H1 (cell line): ENCODE results near the gene ZNF423. TPM values are rescaled to one million over a fixed set of nuclear protein-coding genes. Genes with fewer than 3 reads are reported as not detected.

Source experiments
- CTCF ChIA-PET: fragments of 300-600 bp; sonication (Branson Sonifier 250); formaldehyde crosslinking; loops from one replicate; lab custom pipeline; 2021; ENCODE audit not compliant: partially characterized antibody; lab: Charles Lee
- POLR2A ChIA-PET: fragments of 300-600 bp; sonication (Branson Sonifier 250); formaldehyde crosslinking; loops from one replicate; lab custom pipeline; 2021; ENCODE audit warnings: inconsistent platforms; ENCODE audit not compliant: partially characterized antibody; lab: Charles Lee
- DNase-seq, 2 experiments: peaks; one replicate each; pipeline versions ENCODE4 v3.0.0 to v3.0.0-alpha.2; 2010 to 2022; ENCODE audit warnings: low spot score in 2 of 2, low read depth in 1 of 2, mixed read lengths in 1 of 2
- FAIRE-seq: peaks from 2 replicates; lab custom pipeline; 2011; peaks lifted over from hg19 to GRCh38; lab: Jason Lieb, UNC
- H2AFZ ChIP-seq: 2 replicates; pipeline ENCODE4 v1.8.1; 2012; ENCODE audit warnings: low read length, inconsistent platforms
- H2AK5ac ChIP-seq: 2 replicates; pipeline ENCODE4 v1.6.1; 2013; ENCODE audit warnings: low read depth, low read length
- H2BK120ac ChIP-seq: replicated peaks from 2 replicates; pipeline ENCODE3; 2013; ENCODE audit warnings: low read depth, low read length, inconsistent platforms
- H2BK12ac ChIP-seq: 2 replicates; pipeline ENCODE4 v1.6.1; 2013; ENCODE audit warnings: low read depth, low read length
- H2BK15ac ChIP-seq: 2 replicates; pipeline ENCODE4 v1.6.1; 2013; ENCODE audit warnings: low read length
- H2BK20ac ChIP-seq: 2 replicates; pipeline ENCODE4 v1.6.1; 2013; ENCODE audit warnings: low read length
- H2BK5ac ChIP-seq: 2 replicates; pipeline ENCODE4 v1.6.1; 2013; ENCODE audit warnings: low read depth, low read length
- H3K14ac ChIP-seq: 2 replicates; pipeline ENCODE4 v1.6.1; 2013; ENCODE audit warnings: inconsistent platforms; ENCODE audit not compliant: insufficient read length
- H3K18ac ChIP-seq: 2 replicates; pipeline ENCODE4 v1.6.1; 2013; ENCODE audit warnings: low read length; ENCODE audit errors: extremely low read depth
- H3K23ac ChIP-seq: 2 replicates; pipeline ENCODE4 v1.6.1; 2013; ENCODE audit warnings: inconsistent platforms; ENCODE audit not compliant: insufficient read length
- H3K23me2 ChIP-seq: 2 replicates; pipeline ENCODE4 v1.6.1; 2013; ENCODE audit warnings: low read depth, low read length
- H3K27ac ChIP-seq: 2 replicates; pipeline ENCODE4 v1.6.1; 2011; ENCODE audit warnings: low read depth, low read length, inconsistent platforms
- H3K27me3 ChIP-seq, 4 experiments: replicated peaks in 1 of 4; 1 replicate in 1 of 4; 2 replicates in 3 of 4; pipeline versions ENCODE4 v1.6.1 to v1.8.1; 2011 to 2013; ENCODE audit warnings: low read length in 3 of 4, mild to moderate bottlenecking in 3 of 4, inconsistent platforms in 2 of 4, mixed read lengths in 2 of 4, moderate library complexity in 1 of 4; ENCODE audit not compliant: control insufficient read depth in 3 of 4, insufficient read depth in 3 of 4; ENCODE audit errors: extremely low read depth in 1 of 4
- H3K36me3 ChIP-seq, 4 experiments: 2 replicates each; pipeline versions ENCODE4 v1.6.1 to v1.8.1; 2011 to 2013; ENCODE audit warnings: mild to moderate bottlenecking in 4 of 4, low read length in 3 of 4, moderate library complexity in 2 of 4, control low read depth in 1 of 4, inconsistent platforms in 1 of 4; ENCODE audit not compliant: insufficient read depth in 4 of 4, control insufficient read depth in 2 of 4
- H3K4ac ChIP-seq: replicated peaks from 2 replicates; pipeline ENCODE3; 2013; ENCODE audit warnings: low read length, low read depth, mixed read lengths, inconsistent platforms; ENCODE audit not compliant: insufficient read length
- H3K4me1 ChIP-seq, 4 experiments: replicated peaks in 1 of 4; 1 replicate in 1 of 4; 2 replicates in 3 of 4; pipeline versions ENCODE4 v1.6.1 to v1.8.1; 2011 to 2013; ENCODE audit warnings: low read length in 3 of 4, inconsistent platforms in 2 of 4, mixed read lengths in 1 of 4; ENCODE audit not compliant: insufficient read depth in 4 of 4, control insufficient read depth in 3 of 4
- H3K4me2 ChIP-seq, 2 experiments: 2 replicates each; pipeline versions ENCODE4 v1.6.1 to v1.8.1; 2011 to 2013; ENCODE audit warnings: low read depth in 2 of 2, low read length in 2 of 2, control low read depth in 1 of 2, inconsistent platforms in 1 of 2, mild to moderate bottlenecking in 1 of 2; ENCODE audit not compliant: insufficient read depth in 1 of 2
- H3K4me3 ChIP-seq, 4 experiments: fragments of 200-600, 300-600 bp in 1 of 4; sonication (generic), shearing (Covaris generic), sonication (Bioruptor Twin) in 1 of 4; 2 replicates each; pipeline versions ENCODE4 v1.5.1 to v1.8.1; 2011 to 2016; ENCODE audit warnings: low read length in 4 of 4, low read depth in 3 of 4, control low read depth in 2 of 4, inconsistent platforms in 2 of 4, mild to moderate bottlenecking in 2 of 4, mixed read lengths in 1 of 4, moderate library complexity in 1 of 4; ENCODE audit not compliant: insufficient read depth in 2 of 4; ENCODE audit errors: extremely low read depth in 1 of 4
- H3K56ac ChIP-seq: replicated peaks from 2 replicates; pipeline ENCODE3; 2013; ENCODE audit warnings: low read depth, mild to moderate bottlenecking, mixed read lengths, low read length, inconsistent platforms; ENCODE audit not compliant: insufficient read length
- H3K79me1 ChIP-seq: 2 replicates; pipeline ENCODE4 v1.6.1; 2013; ENCODE audit warnings: low read depth, low read length, control low read depth
- H3K79me2 ChIP-seq, 2 experiments: 2 replicates each; pipeline versions ENCODE4 v1.6.1 to v1.8.1; 2012 to 2013; ENCODE audit warnings: low read length in 2 of 2, mild to moderate bottlenecking in 2 of 2, inconsistent platforms in 1 of 2; ENCODE audit not compliant: insufficient read depth in 2 of 2, control insufficient read depth in 1 of 2
- H3K9ac ChIP-seq, 4 experiments: replicated peaks in 1 of 4; 1 replicate in 1 of 4; 2 replicates in 3 of 4; pipeline versions ENCODE4 v1.6.1 to v1.8.1; 2011 to 2013; ENCODE audit warnings: low read depth in 3 of 4, low read length in 3 of 4, control low read depth in 2 of 4, mild to moderate bottlenecking in 2 of 4, moderate library complexity in 2 of 4, inconsistent platforms in 1 of 4; ENCODE audit errors: extremely low read depth in 1 of 4
- H3K9me3 ChIP-seq, 2 experiments: 2 replicates each; pipeline versions ENCODE4 v1.6.1 to v1.8.1; 2012 to 2013; ENCODE audit warnings: mild to moderate bottlenecking in 2 of 2, moderate library complexity in 2 of 2, control low read depth in 1 of 2, inconsistent platforms in 1 of 2, low read depth in 1 of 2, low read length in 1 of 2, mixed read lengths in 1 of 2; ENCODE audit not compliant: insufficient read depth in 2 of 2
- H4K20me1 ChIP-seq, 2 experiments: replicated peaks in 1 of 2; 2 replicates each; pipeline versions ENCODE3 to v1.8.1; 2011 to 2013; ENCODE audit warnings: inconsistent platforms in 2 of 2, low read length in 2 of 2, mild to moderate bottlenecking in 1 of 2; ENCODE audit not compliant: insufficient read depth in 2 of 2, control insufficient read depth in 1 of 2
- H4K5ac ChIP-seq: 2 replicates; pipeline ENCODE4 v1.6.1; 2013; ENCODE audit warnings: low read length, low read depth, mixed read lengths, inconsistent platforms; ENCODE audit not compliant: insufficient read length
- H4K8ac ChIP-seq: 2 replicates; pipeline ENCODE4 v1.8.0; 2013; ENCODE audit warnings: mild to moderate bottlenecking, moderate library complexity, low read length, inconsistent platforms; ENCODE audit not compliant: insufficient read depth; ENCODE audit errors: extremely low read depth
- H4K91ac ChIP-seq: replicated peaks from 2 replicates; pipeline ENCODE3; 2013; ENCODE audit warnings: low read length, mixed read lengths, inconsistent platforms; ENCODE audit not compliant: insufficient read length
- FOSL1 ChIP-seq: IDR thresholded peaks from 2 replicates; pipeline ENCODE4 v1.6.1; 2011; ENCODE audit warnings: mild to moderate bottlenecking, low read depth, low read length, moderate library complexity; ENCODE audit not compliant: insufficient read depth
- HDAC6 ChIP-seq: IDR thresholded peaks from one replicate; pipeline ENCODE4 v1.7.1; 2012; ENCODE audit warnings: low read depth, mild to moderate bottlenecking, inconsistent platforms, low read length, moderate library complexity
- RBBP5 ChIP-seq: IDR thresholded peaks from 2 replicates; pipeline ENCODE4 v1.7.1; 2012; ENCODE audit warnings: low read depth, mild to moderate bottlenecking, inconsistent platforms, low read length, moderate library complexity, borderline replicate concordance
- TAF7 ChIP-seq: optimal IDR thresholded peaks from 2 replicates; pipeline ENCODE3; 2011; ENCODE audit warnings: low read depth, mild to moderate bottlenecking, inconsistent platforms, low read length, moderate library complexity, borderline replicate concordance
- YY1 ChIP-seq: IDR thresholded peaks from 2 replicates; pipeline ENCODE4 v1.6.1; 2011; ENCODE audit warnings: low read depth, mild to moderate bottlenecking, low read length
- WGBS, 2 experiments: shearing (Covaris generic) in 1 of 2; methylation state at CpG; one replicate each; pipeline versions ENCODE4 v1.1.6 to v1.1.7; 2013 to 2015; ENCODE audit warnings: low lambda C conversion rate in 2 of 2, mixed read lengths in 2 of 2, inconsistent platforms in 1 of 2, low coverage in 1 of 2, missing lambda C conversion rate in 1 of 2; ENCODE audit not compliant: insufficient replicate concordance in 2 of 2, insufficient coverage in 1 of 2, insufficient read length in 1 of 2; ENCODE audit errors: extremely low coverage in 1 of 2, missing lambda C conversion rate in 1 of 2; 5-methylcytosine and 5-hydroxymethylcytosine counted together
- polyA plus RNA-seq, 7 experiments: library from polyadenylated mRNA; depleted of rRNA in 3 of 7; stranded (reverse) in 5 of 7; unstranded in 2 of 7; fragments of >200 nt in 5 of 7; fragments of 200-250 nt in 2 of 7; gene quantifications; 1 replicate in 5 of 7; 2 replicates in 1 of 7; 4 replicates in 1 of 7; pipeline versions ENCODE4 v1.2.1 to v1.2.3, GENCODE V29; 2011 to 2013; ENCODE audit warnings: missing spikeins in 2 of 7, mixed read lengths in 2 of 7
- total RNA-seq: library from RNA; stranded (reverse); fragmentation: NEBNext Ultra II Directional; extraction: Animal tissue kit (Norgen Biotek cat#: 25700); gene quantifications from 2 replicates; pipeline ENCODE4 v1.2.1, GENCODE V29; 2021
- TF ChIP-seq, protein P1 (sequence below), 3 experiments: IDR thresholded peaks; 1 replicate in 2 of 3; 2 replicates in 1 of 3; pipeline versions ENCODE4 v1.5.1 to v1.6.1; 2011; ENCODE audit warnings: low read length in 3 of 3, mild to moderate bottlenecking in 3 of 3, inconsistent platforms in 2 of 3, low read depth in 1 of 3, moderate library complexity in 1 of 3; ENCODE audit not compliant: insufficient read depth in 1 of 3; ENCODE audit errors: control extremely low read depth in 1 of 3

The ZNF423 gene
- total and polyA plus RNA-seq, 2 of the 8 experiments (the other 6 are each of a cell fraction or from before 2014, with no cell fraction given): 38.2 to 52.3 TPM

DNA sequence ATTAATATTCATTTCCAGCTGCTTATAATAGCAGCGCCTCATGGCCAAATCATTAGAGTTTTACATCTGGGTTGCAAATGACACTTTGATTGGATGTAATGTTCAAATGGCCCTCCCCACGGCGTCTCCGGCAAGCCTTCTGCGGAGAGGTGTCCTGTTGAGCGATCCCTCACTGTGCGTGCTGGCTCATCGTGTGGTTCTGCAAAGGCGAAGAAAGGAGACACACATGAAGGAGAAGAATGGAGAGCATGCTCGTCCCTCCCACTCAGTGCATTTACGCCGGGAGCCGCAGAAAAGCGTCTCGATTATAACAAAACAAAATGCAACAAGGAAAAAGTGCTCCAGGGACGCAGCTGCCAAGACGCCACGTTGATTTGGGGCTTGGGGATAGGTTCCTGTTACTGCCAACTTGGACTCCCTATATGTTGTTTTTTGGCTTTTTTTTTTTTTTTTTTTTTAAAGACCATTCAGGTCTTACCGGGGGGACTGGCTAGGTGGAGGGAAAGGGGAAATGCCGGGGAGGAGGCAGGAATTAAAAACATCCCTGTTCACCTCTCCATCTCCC, 364.7 kb downstream of the ZNF423 start:
- Histone ChIP-seq H4K20me1 (peaks cover 0 to 2% of the 10 kb centered on the region in 2 experiments), H3K4me1 (peaks cover 0 to 16% (median 5%) of the 10 kb centered on the region in 4 experiments; a peak in 6 of 7 replicates), H3K56ac (no peak overlapping the region), H3K79me1 (no peaks in the 10 kb centered on the region), H4K8ac (peak overlapping the region; percentile 91; the same call in 1 of the 2 replicates), H2BK20ac (no peak overlapping the region), H3K4me3 (no peak overlapping the region), H3K14ac (no peak overlapping the region), H2BK5ac (0 out of 2 replicates have a peak overlapping the region, but pooled peaks have one; percentile 66), H3K79me2 (no peaks in the 10 kb centered on the region), H2AK5ac (0 out of 2 replicates have a peak overlapping the region, but pooled peaks have one; percentile 47), H3K18ac (peak overlapping the region; percentile 93; the same call in 1 of the 2 replicates), H3K27ac (no peak overlapping the region), H3K27me3 (no peaks in the 10 kb centered on the region), H4K5ac (peak overlapping the region; percentile 57), H3K36me3 (no peaks in the 10 kb centered on the region), H2BK15ac (no peak overlapping the region), H3K23ac (no peak overlapping the region), H4K91ac (peak overlapping the region; percentile 25), H3K9me3 (no peaks in the 10 kb centered on the region), H3K4me2 (peak overlapping the region; percentile 0 to 60; a peak in 3 of 4 replicates), H2BK12ac (no peak overlapping the region), H2BK120ac (no peak overlapping the region), H2AFZ (no peak overlapping the region), H3K23me2 (no peaks in the 10 kb centered on the region; the same call in 1 of the 2 replicates), H3K9ac (no peak overlapping the region), H3K4ac (no peak overlapping the region)
- CTCF ChIA-PET: interaction anchor here (0.6 to 2.1 kb wide), 10 partner anchors 18 to 224 kb away, joined by 3 to 9 read pairs (median 4); no protein-coding TSS in a partner anchor
- WGBS, 2 experiments: 79% methylated on average over 20 of the region's 20 CpGs; no CpG with 5 or more reads in 1 of the 2 experiments
- POLR2A ChIA-PET: no interaction called here
- FAIRE-seq (no peak), DNase-seq (no peak)
- TF ChIP-seq TAF7 (no peak), HDAC6 (no peak), FOSL1 (no peak), RBBP5 (0 out of 2 replicates have a peak, but pooled peaks have one; percentile 6), YY1 (no peak)
- TF ChIP-seq, protein P1, sequence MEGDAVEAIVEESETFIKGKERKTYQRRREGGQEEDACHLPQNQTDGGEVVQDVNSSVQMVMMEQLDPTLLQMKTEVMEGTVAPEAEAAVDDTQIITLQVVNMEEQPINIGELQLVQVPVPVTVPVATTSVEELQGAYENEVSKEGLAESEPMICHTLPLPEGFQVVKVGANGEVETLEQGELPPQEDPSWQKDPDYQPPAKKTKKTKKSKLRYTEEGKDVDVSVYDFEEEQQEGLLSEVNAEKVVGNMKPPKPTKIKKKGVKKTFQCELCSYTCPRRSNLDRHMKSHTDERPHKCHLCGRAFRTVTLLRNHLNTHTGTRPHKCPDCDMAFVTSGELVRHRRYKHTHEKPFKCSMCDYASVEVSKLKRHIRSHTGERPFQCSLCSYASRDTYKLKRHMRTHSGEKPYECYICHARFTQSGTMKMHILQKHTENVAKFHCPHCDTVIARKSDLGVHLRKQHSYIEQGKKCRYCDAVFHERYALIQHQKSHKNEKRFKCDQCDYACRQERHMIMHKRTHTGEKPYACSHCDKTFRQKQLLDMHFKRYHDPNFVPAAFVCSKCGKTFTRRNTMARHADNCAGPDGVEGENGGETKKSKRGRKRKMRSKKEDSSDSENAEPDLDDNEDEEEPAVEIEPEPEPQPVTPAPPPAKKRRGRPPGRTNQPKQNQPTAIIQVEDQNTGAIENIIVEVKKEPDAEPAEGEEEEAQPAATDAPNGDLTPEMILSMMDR (IDR thresholded peaks at IDR 0.05; ENCODE audit: control extremely low read depth in 1 of 3, insufficient read depth in 1 of 3, low read depth in 1 of 3, low read length in 3 of 3): no peak
